Measurements from ENCODE around the gene BST1. TPM values are rescaled to one million over a fixed set of nuclear protein-coding genes. Genes with fewer than 3 reads are reported as not detected.

BST1 gene
- total and polyA plus RNA-seq, 10 of the 15 experiments (the other 5 are each of a cell fraction or from before 2014, with no cell fraction given), result 0.04 to 0.42 (median 0.11) TPM; not detected in 1

- Histone ChIP-seq H3K4me1 (ENCODE audit: control insufficient read depth, insufficient read depth, low read length) (no peaks in the 10 kb centered on the region), H3K79me2 (ENCODE audit: control insufficient read depth, insufficient read depth, low read length) (no peaks in the 10 kb centered on the region), H3K4me2 (ENCODE audit: control insufficient read depth, insufficient read depth) (no peak overlapping the region), H3K36me3 (ENCODE audit: control insufficient read depth in 2 of 2, insufficient read depth in 2 of 2, low read length in 1 of 2) (no peaks in the 10 kb centered on the region), H3K4me3 (no peak overlapping the region), H2AFZ (ENCODE audit: control insufficient read depth, low read depth, low read length) (no peak overlapping the region), H3K27ac (ENCODE audit: control insufficient read depth, insufficient read depth) (no peak overlapping the region), H4K20me1 (ENCODE audit: control insufficient read depth, insufficient read depth) (no peaks in the 10 kb centered on the region), H3K27me3 (replicated peaks in 1 of 2; ENCODE audit: control insufficient read depth in 2 of 2, insufficient read depth in 2 of 2, low read length in 1 of 2) (no peaks in the 10 kb centered on the region), H3K9ac (ENCODE audit: control insufficient read depth, insufficient read depth, low read length) (no peak overlapping the region), H3K9me3 (replicated peaks; ENCODE audit: control insufficient read depth, insufficient read depth, low read length) (no peaks in the 10 kb centered on the region; the same call in 1 of the 3 replicates)
- ChIA-PET SMC1A (ENCODE audit: uncharacterized antibody, unreplicated experiment) (interaction anchor here (1.9 kb wide), 1 partner anchor 140 kb away, joined by 5 read pairs; no protein-coding TSS in a partner anchor), POLR2A (no interaction called here), RAD21 (ENCODE audit: unreplicated experiment) (no interaction called here), CTCF (interaction anchor here (0.9 to 1.4 kb wide), 2 partner anchors 13 kb away, joined by 3 read pairs; no protein-coding TSS in a partner anchor)
- no TSS peak for BruUV-seq (replicated peaks)
- DNase-seq (ENCODE audit: low read depth, low spot score), result no peak
- in situ Hi-C loops (cut with MboI), result no loop called here
- FAIRE-seq, result no peak
- TF ChIP-seq SREBF1 (IDR thresholded peaks at IDR 0.05; ENCODE audit: low read length), result no peak
- intact Hi-C loops (cut with micrococcal nuclease; ENCODE audit: unreplicated experiment), result no loop called here
- WGBS (ENCODE audit: insufficient coverage, insufficient replicate concordance, low lambda C conversion rate, missing lambda C conversion rate), result 0% methylated on average over 1 of the region's 1 CpG
- no peak for ATAC-seq
Measured at GRCh38 chr4:15742637-15743036, 39.8 kb downstream of the BST1 start.

GRCh38 chr4:15744016-15744545, 41.2 kb downstream of the BST1 start:
- POLR2A ChIA-PET, result no interaction called here
- in situ Hi-C loops (cut with MboI), result no loop called here

More at GRCh38 chr4:15744016-15744545, 41.2 kb downstream of the BST1 start:
- no peaks in the 10 kb centered on the region for H3K36me3 ChIP-seq (ENCODE audit: control insufficient read depth in 2 of 2, insufficient read depth in 2 of 2, low read length in 1 of 2)
- no peak for DNase-seq (ENCODE audit: low read depth, low spot score)
- H3K4me3 ChIP-seq, result no peak overlapping the region
- 3% methylated on average over 4 of the region's 5 CpGs for WGBS (ENCODE audit: insufficient coverage, insufficient replicate concordance, low lambda C conversion rate, missing lambda C conversion rate)
- ChIA-PET CTCF (interaction anchor here (1.0 to 1.4 kb wide), 2 partner anchors 12 kb away, joined by 3 to 4 read pairs; no protein-coding TSS in a partner anchor), SMC1A (ENCODE audit: uncharacterized antibody, unreplicated experiment) (interaction anchor here (1.3 to 2.0 kb wide), 3 partner anchors 12 to 139 kb away, joined by 5 to 7 read pairs (median 6); no protein-coding TSS in a partner anchor), RAD21 (ENCODE audit: unreplicated experiment) (no interaction called here)
- no peak overlapping the region for H2AFZ ChIP-seq (ENCODE audit: control insufficient read depth, low read depth, low read length)
- intact Hi-C loops (cut with micrococcal nuclease; ENCODE audit: unreplicated experiment), result no loop called here
- no peaks in the 10 kb centered on the region for H3K4me1 ChIP-seq (ENCODE audit: control insufficient read depth, insufficient read depth, low read length)
- ATAC-seq, result no peak
- no peak overlapping the region for H3K9ac ChIP-seq (ENCODE audit: control insufficient read depth, insufficient read depth, low read length)
- H3K79me2 ChIP-seq (ENCODE audit: control insufficient read depth, insufficient read depth, low read length), result no peaks in the 10 kb centered on the region
- no peaks in the 10 kb centered on the region for H4K20me1 ChIP-seq (ENCODE audit: control insufficient read depth, insufficient read depth)
- no peak overlapping the region for H3K27ac ChIP-seq (ENCODE audit: control insufficient read depth, insufficient read depth)
- no TSS peak for BruUV-seq (replicated peaks)
- H3K27me3 ChIP-seq (replicated peaks in 1 of 2; ENCODE audit: control insufficient read depth in 2 of 2, insufficient read depth in 2 of 2, low read length in 1 of 2), result no peaks in the 10 kb centered on the region
- TF ChIP-seq ZBTB40 (IDR thresholded peaks at IDR 0.05; ENCODE audit: borderline replicate concordance) (no peak), RCOR1 (conservative IDR thresholded peaks at IDR 0.05; ENCODE audit: low read depth, low read length) (no peak), YBX1 (IDR thresholded peaks at IDR 0.05) (no peak), SUPT20H (IDR thresholded peaks at IDR 0.05; ENCODE audit: borderline replicate concordance, control insufficient read depth, low read depth, low read length) (no peak), JUND (IDR thresholded peaks at IDR 0.05; ENCODE audit: low read depth, low read length) (no peak), PRDM15 (CRISPR knock-in tag; IDR thresholded peaks at IDR 0.05) (no peak), ESRRA (IDR thresholded peaks at IDR 0.05; ENCODE audit: low read length) (no peak)
- no peaks in the 10 kb centered on the region; the same call in 1 of the 3 replicates for H3K9me3 ChIP-seq (replicated peaks; ENCODE audit: control insufficient read depth, insufficient read depth, low read length)
- H3K4me2 ChIP-seq (ENCODE audit: control insufficient read depth, insufficient read depth), result no peak overlapping the region
- no peak for FAIRE-seq
